ENCODE measurements around the gene TFF2. TPM values are rescaled to one million over a fixed set of nuclear protein-coding genes. Genes with fewer than 3 reads are reported as not detected.

The TFF2 gene
- total and polyA plus RNA-seq, 7 donors = not detected

DNA sequence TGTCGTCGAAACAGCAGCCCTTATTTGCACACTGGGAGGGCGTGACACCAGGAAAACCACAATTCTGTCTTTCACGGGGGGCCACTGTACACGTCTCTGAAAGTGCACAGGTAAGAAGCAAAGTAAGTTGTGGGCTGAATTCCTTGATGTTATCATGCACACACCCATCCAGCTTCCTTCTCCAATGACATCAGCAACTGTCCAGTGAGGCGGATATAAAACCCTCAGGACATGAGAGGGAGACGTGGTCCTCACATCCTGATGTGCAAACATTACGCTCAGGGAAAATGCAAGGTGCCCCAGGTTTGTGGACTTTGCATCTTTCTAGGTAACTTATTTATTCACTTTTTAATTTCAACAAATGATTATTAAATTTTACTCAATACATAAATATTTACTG is 12.5 kb upstream of the TFF2 start:
- Histone ChIP-seq H3K4me3 (no peak overlapping the region), H3K27me3 (ENCODE audit: insufficient read depth in 3 of 3, low read length in 2 of 3) (peaks cover 0 to 25% (median 12%) of the 10 kb centered on the region in 3 donors), H3K4me1 (no peaks in the 10 kb centered on the region), H3K36me3 (ENCODE audit: insufficient read depth in 1 of 2, low read depth in 1 of 2) (no peaks in the 10 kb centered on the region), H3K9me3 (no peaks in the 10 kb centered on the region), H3K27ac (no peak overlapping the region)
- no peak for TF ChIP-seq CTCF (IDR thresholded peaks at IDR 0.05)
- DNase-seq (no peak), ATAC-seq (no peak)
- 70 to 76% (median 74%) methylated on average over 8 of the region's 8 CpGs for WGBS, 3 donors
- intact Hi-C loops (cut with DNase I) = no loop called here

- Histone ChIP-seq H3K27ac (no peak overlapping the region), H3K9me3 (no peaks in the 10 kb centered on the region), H3K4me1 (no peaks in the 10 kb centered on the region), H3K27me3 (ENCODE audit: insufficient read depth in 3 of 3, low read length in 2 of 3) (peaks cover 0 to 25% (median 12%) of the 10 kb centered on the region in 3 donors), H3K36me3 (ENCODE audit: insufficient read depth in 1 of 2, low read depth in 1 of 2) (no peaks in the 10 kb centered on the region), H3K4me3 (no peak overlapping the region)
- TF ChIP-seq CTCF (IDR thresholded peaks at IDR 0.05) = no peak
- ATAC-seq = no peak
- WGBS, 3 donors = 44 to 59% (median 54%) methylated on average over 9 of the region's 9 CpGs
- intact Hi-C loops (cut with DNase I) = no loop called here
- no peak for DNase-seq
Observed at GRCh38 chr21:42362700-42363099, 11.9 kb upstream of the TFF2 start.

- H3K4me3 ChIP-seq = no peak overlapping the region
- intact Hi-C loops (cut with DNase I) = no loop called here
- H3K9me3 ChIP-seq = no peaks in the 10 kb centered on the region
- 40 to 42% (median 41%) methylated on average over 12 of the region's 12 CpGs for WGBS, 3 donors
- ATAC-seq (no peak), DNase-seq (no peak)
- H3K4me1 ChIP-seq = no peaks in the 10 kb centered on the region
- peaks cover 0 to 25% (median 12%) of the 10 kb centered on the region in 3 donors for H3K27me3 ChIP-seq (ENCODE audit: insufficient read depth in 3 of 3, low read length in 2 of 3)
- H3K27ac ChIP-seq = no peak overlapping the region
- H3K36me3 ChIP-seq (ENCODE audit: insufficient read depth in 1 of 2, low read depth in 1 of 2) = no peaks in the 10 kb centered on the region
- TF ChIP-seq CTCF (IDR thresholded peaks at IDR 0.05) = no peak
Observed at GRCh38 chr21:42362198-42362597, 11.4 kb upstream of the TFF2 start.

DNA sequence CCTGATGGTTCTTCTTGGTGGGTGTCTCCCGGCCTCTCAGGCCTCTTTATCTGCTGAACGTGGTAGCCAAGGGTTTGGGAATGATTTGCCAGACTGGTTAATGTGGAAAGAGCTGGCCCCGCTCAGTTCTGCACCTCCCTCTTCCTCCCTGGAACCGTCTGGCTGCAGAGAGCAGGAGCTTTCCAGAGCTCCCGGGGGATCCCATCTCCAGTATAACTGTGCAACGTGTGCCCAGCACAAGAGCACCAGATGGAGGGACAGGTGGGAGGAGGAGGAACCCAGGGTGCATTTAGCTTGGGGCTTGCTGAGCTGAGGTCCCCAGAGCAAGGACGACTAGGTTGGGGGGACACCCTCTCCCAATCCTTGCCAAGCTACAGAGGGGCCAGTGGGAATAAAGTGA is 10.5 kb upstream of the TFF2 start:
- H3K4me1 ChIP-seq = no peaks in the 10 kb centered on the region
- intact Hi-C loops (cut with DNase I) = no loop called here
- WGBS, 3 donors = 15 to 16% (median 16%) methylated on average over 7 of the region's 7 CpGs
- H3K4me3 ChIP-seq = no peak overlapping the region
- no peak for ATAC-seq
- H3K27me3 ChIP-seq (ENCODE audit: insufficient read depth in 3 of 3, low read length in 2 of 3) = peaks cover 0 to 25% (median 12%) of the 10 kb centered on the region in 3 donors
- H3K9me3 ChIP-seq = no peaks in the 10 kb centered on the region
- no peak for TF ChIP-seq CTCF (IDR thresholded peaks at IDR 0.05)
- DNase-seq = no peak
- no peak overlapping the region for H3K27ac ChIP-seq
- H3K36me3 ChIP-seq (ENCODE audit: insufficient read depth in 1 of 2, low read depth in 1 of 2) = no peaks in the 10 kb centered on the region

- Histone ChIP-seq H3K9me3 (no peaks in the 10 kb centered on the region), H3K4me1 (no peaks in the 10 kb centered on the region), H3K27ac (no peak overlapping the region), H3K27me3 (ENCODE audit: insufficient read depth in 3 of 3, low read length in 2 of 3) (peaks cover 0 to 25% (median 12%) of the 10 kb centered on the region in 3 donors), H3K4me3 (no peak overlapping the region), H3K36me3 (ENCODE audit: insufficient read depth in 1 of 2, low read depth in 1 of 2) (no peaks in the 10 kb centered on the region)
- ATAC-seq = no peak
- WGBS, 3 donors = 75 to 80% (median 78%) methylated on average over 2 of the region's 2 CpGs
- DNase-seq = no peak
- TF ChIP-seq CTCF (IDR thresholded peaks at IDR 0.05) = no peak
- intact Hi-C loops (cut with DNase I) = no loop called here
Observed at GRCh38 chr21:42360317-42360716, 9.5 kb upstream of the TFF2 start.

All from psoas muscle (tissue), 8 donors.